Erythroblast (primary cell): ENCODE results near the gene BPHL.

Experiments used
- GATA1 ChIP-seq: IDR thresholded peaks from 2 replicates; pipeline ENCODE4 v1.6.1; 2011; ENCODE audit warnings: low read depth, mild to moderate bottlenecking, control low read depth, low read length, moderate library complexity
- POLR2A ChIP-seq: IDR thresholded peaks from 2 replicates; pipeline ENCODE4 v1.6.1; 2011; ENCODE audit warnings: mild to moderate bottlenecking, low read length

GRCh38 chr6:3183066-3183465, 64.6 kb downstream of the BPHL start:
- TF ChIP-seq POLR2A (no peak), GATA1 (no peak)
